Prostate gland (tissue), 2 donors: ENCODE measurements around the gene XYLT2.

ENCODE experiments used
- POLR2A ChIP-seq: fragments of 450-650 bp; IDR thresholded peaks from one replicate; pipeline ENCODE4 v1.6.1; 2016; ENCODE audit warnings: antibody characterized with exemption, mild to moderate bottlenecking
- POLR2AphosphoS5 ChIP-seq: sonication (generic); formaldehyde crosslinking; IDR thresholded peaks from one replicate; pipeline ENCODE4 v1.6.1; 2017; ENCODE audit warnings: antibody characterized with exemption
- TF ChIP-seq, protein P1 (sequence below), 4 experiments: fragments of 200-600 bp in 2 of 4; fragments of 450-650 bp in 2 of 4; sonication (generic) in 2 of 4; IDR thresholded peaks; 1 replicate in 3 of 4; 2 replicates in 1 of 4; pipeline ENCODE4 v1.5.1; 2016 to 2019; ENCODE audit warnings: antibody characterized with exemption in 4 of 4, mild to moderate bottlenecking in 2 of 4, moderate library complexity in 2 of 4

DNA sequence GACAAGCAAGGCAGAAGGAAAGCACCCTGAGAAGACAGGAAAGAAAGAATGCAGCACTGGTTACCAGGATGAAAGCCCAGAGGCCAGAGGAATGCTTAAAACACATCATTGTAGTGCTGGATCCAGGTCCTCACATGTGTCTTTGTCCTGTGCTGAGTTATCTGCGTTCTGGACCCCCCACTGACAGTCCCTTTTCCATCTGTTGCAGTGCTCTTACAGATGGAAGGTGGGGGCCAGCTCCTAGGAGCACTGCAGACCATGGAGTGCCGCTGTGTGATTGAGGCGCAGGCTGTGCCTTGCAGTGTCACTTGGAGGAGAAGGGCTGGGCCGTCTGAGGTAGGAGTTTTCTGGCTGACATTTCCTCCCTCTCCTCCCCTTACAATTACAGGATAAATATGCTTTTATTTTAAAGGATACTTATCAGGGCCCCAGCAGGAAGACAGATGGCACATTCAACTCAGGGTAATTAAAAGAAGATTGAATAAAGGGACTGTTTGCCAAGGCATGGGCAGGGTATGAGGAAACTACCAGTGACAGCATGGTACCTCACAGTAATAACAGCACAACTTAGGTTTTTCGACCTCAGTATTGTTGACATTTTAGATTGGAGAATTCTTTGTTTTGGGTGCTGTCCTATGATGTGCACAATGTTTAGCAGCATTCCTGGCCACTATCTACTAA, 30.1 kb downstream of the XYLT2 start:
- TF ChIP-seq POLR2AphosphoS5 (no peak), POLR2A (no peak)
- TF ChIP-seq, protein P1, sequence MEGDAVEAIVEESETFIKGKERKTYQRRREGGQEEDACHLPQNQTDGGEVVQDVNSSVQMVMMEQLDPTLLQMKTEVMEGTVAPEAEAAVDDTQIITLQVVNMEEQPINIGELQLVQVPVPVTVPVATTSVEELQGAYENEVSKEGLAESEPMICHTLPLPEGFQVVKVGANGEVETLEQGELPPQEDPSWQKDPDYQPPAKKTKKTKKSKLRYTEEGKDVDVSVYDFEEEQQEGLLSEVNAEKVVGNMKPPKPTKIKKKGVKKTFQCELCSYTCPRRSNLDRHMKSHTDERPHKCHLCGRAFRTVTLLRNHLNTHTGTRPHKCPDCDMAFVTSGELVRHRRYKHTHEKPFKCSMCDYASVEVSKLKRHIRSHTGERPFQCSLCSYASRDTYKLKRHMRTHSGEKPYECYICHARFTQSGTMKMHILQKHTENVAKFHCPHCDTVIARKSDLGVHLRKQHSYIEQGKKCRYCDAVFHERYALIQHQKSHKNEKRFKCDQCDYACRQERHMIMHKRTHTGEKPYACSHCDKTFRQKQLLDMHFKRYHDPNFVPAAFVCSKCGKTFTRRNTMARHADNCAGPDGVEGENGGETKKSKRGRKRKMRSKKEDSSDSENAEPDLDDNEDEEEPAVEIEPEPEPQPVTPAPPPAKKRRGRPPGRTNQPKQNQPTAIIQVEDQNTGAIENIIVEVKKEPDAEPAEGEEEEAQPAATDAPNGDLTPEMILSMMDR (IDR thresholded peaks at IDR 0.05): no peak
